WI38 (cell line): ENCODE results near the gene SLC17A9.

Experiments
- H3K4me3 ChIP-seq: 2 replicates; pipeline ENCODE4 v1.5.1; 2011; ENCODE audit warnings: low read depth, mild to moderate bottlenecking, control low read depth, low read length
- TF ChIP-seq, protein P1 (sequence below): IDR thresholded peaks from 2 replicates; pipeline ENCODE4 v1.5.1; 2012; ENCODE audit warnings: low read depth, mild to moderate bottlenecking, control low read depth, low read length

SLC17A9 gene

DNA sequence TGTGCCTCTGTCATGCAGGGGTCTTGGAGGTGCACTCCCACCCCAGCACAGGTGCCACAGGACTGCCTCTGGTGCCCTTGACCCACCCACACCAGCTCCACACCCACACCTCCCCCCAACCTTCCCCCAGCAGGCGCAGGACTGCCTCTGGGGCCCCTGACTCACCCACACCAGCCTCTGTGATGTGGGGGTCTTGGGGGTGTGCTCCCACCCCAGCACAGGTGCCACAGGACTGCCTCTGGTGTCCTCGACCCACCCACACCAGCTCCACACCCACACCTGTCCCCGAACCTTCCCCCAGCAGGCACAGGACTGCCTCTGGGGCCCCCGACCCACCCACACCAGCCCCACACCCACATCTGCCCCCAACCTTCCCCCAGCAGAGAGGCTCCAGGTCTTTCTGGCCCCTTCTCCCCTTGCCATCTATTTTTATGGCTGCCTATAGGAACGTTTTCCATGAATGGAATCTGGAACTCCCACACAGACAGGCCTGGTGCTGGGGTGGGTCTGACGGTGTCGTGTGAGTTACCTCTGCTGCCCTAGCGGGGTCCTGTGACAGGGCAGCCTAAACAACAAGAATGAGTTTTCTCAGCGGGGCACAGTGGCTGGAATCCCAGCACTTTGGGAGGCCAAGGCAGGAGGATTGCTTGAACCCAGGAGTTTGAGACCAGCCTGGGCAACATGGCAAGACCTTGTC, 23.5 kb downstream of the SLC17A9 start:
- H3K4me3 ChIP-seq: no peak overlapping the region
- TF ChIP-seq, protein P1, sequence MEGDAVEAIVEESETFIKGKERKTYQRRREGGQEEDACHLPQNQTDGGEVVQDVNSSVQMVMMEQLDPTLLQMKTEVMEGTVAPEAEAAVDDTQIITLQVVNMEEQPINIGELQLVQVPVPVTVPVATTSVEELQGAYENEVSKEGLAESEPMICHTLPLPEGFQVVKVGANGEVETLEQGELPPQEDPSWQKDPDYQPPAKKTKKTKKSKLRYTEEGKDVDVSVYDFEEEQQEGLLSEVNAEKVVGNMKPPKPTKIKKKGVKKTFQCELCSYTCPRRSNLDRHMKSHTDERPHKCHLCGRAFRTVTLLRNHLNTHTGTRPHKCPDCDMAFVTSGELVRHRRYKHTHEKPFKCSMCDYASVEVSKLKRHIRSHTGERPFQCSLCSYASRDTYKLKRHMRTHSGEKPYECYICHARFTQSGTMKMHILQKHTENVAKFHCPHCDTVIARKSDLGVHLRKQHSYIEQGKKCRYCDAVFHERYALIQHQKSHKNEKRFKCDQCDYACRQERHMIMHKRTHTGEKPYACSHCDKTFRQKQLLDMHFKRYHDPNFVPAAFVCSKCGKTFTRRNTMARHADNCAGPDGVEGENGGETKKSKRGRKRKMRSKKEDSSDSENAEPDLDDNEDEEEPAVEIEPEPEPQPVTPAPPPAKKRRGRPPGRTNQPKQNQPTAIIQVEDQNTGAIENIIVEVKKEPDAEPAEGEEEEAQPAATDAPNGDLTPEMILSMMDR: no peak

DNA sequence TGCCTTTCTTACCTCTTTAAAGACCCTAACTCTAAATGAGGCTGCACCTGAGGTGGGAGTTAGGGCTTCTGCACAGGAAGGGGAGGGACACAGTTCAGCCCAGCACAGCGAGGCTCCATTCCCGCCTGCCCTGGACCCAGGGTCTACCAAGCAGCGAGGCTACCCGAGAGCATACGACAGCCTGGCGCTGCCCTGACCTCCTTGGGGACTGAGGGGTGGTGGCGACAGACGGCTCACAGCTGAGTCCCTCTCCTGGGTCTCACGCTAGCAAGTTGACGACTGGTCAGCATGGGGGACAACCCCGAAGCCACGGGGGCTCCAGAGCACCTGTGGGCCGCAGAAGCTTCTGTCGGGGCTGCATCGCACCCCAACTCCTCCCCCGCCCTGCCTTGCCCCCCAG, 24.4 kb downstream of the SLC17A9 start:
- TF ChIP-seq, protein P1: no peak
- H3K4me3 ChIP-seq: no peak overlapping the region

DNA sequence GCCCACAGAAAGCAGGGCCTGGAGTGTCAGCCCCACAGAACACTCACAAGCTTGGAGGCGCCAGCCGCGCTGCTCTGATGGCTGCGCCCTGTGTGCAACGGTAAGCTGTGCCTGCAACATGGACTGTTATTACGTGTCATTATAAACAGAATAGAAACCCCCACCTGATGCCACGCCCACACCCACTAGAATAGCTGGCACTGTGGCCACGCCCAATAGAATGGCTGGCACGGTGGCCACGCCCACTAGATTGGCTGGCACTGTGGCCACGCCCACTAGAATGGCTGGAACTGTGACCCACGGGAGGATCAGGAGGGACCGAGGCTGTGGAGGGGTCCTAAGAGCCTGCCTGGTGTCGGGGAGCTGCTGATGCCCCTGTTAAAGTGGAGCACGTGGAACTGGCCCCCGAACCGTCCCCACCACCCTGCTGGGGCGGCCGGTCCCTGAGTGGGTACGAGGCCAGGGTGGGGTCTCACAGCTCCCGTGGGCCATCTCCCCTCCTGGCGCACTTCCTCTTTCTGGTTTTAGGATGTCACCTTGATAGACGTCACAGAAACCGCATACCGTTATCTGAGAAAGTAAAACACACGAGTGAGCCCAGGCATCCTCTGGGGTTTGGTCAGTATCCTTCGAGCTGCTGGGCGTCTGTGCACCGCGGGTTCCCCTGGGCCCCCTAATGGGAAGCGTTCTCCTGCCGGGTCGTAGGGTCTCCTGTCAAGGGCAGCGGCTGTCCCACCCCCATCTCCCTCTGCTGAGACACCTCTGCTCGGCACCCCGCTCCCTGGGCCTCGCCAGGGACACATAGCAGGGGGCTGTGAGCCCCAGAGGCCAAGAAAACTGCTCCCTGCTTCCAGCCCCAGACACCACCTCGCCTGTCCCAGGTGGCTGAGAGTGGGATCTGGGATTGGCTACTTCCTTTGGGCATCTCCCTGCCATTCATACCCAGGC, 25.4 kb downstream of the SLC17A9 start:
- no peak overlapping the region for H3K4me3 ChIP-seq
- TF ChIP-seq, protein P1: no peak

DNA sequence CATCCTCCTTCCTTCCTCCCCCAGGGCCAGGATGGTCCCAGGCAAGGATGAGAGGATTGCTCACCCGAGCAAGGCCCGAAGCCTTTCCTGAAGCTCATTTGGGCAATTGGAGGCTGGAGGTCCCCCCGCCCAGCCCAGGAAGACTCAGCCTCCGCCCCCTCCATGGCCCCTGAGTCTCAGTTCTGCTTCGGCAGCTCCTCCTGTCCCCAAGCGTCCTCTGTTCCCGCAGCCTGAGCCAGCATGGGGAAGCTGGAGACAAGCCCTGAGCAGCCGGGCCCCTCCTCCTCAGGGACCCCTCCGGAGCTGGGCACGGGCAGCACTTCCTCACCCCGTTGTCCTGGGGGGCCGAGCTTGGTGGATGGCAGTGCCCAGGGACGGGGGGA, 26.0 kb downstream of the SLC17A9 start:
- TF ChIP-seq, protein P1: no peak
- no peak overlapping the region for H3K4me3 ChIP-seq

DNA sequence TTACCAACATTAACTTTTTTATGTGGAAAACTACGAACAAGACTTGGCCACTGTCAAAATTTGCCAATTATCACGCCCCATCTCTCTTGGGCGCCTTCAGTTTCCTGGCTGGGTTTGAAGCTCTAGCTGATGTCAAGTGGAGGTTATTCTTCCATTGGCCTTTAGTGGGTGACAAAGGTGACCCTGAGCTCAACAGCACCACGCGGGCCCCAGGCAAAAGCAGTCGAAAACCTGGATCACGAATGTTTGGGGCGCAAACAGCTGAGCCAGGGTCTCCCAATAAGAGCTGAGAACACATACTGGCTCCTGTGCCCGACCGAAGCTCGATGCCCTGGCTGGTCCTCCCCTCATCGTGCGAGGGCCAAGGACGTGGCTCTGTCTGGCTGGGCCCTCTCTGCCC, 26.8 kb downstream of the SLC17A9 start:
- H3K4me3 ChIP-seq: no peak overlapping the region
- TF ChIP-seq, protein P1: no peak

DNA sequence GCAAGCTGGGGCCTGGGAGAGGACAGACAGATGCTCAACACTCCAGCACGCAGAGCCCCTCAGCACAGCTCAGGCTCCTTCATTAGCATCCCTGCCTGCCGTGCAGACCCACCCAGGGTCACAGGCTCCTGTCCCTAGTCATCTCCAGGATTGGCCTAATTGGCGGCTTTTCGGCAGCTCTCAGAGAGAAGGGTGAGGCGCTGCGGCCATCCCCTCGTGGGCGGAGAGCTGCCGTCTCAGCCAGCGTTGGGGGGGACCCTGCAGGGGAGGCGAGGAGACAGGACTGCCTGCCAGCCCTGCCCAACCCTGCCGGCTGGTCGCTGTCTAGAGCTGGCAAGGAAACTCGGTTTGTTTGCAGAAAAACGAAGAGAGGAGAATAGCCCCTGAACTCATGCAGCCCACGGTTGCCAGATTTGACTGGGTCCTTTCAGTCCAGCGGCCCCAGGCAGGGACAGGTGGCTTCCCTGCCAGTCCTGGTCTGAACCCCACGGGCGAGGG, 27.4 kb downstream of the SLC17A9 start:
- TF ChIP-seq, protein P1: no peak
- H3K4me3 ChIP-seq: no peak overlapping the region
